GM10266 (cell line): ENCODE results near the gene CSMD2.

Experiments used
- DNase-seq: peaks from one replicate; pipeline ENCODE4 v3.0.0; 2012; ENCODE audit errors: extremely low spot score
- TF ChIP-seq, protein P1 (sequence below): IDR thresholded peaks from 2 replicates; pipeline ENCODE4 v1.5.1; 2012; ENCODE audit warnings: mild to moderate bottlenecking, low read depth; ENCODE audit not compliant: control insufficient read depth, insufficient read depth; ENCODE audit errors: missing control alignments

The CSMD2 gene

DNA sequence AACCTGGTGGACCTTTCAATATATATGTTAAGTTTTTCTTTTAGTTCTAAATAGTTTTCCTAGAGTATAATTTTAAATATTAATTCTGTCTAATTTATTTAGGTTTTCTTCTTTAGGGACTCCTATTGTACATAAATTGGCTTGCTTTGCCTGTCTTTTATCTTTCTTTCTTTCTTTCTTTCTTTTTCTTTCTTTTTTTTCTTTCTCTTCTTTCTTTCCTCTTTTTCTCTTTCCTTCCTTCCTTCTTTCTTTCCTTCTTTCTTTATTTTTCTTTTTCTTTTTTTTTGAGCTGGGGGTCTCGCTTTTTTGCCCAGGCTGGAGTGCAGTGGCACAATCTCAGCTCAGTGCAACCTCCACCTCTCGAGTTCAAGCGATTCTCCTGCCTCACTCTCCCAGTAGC lies 657.4 kb downstream of the CSMD2 start:
- TF ChIP-seq, protein P1, sequence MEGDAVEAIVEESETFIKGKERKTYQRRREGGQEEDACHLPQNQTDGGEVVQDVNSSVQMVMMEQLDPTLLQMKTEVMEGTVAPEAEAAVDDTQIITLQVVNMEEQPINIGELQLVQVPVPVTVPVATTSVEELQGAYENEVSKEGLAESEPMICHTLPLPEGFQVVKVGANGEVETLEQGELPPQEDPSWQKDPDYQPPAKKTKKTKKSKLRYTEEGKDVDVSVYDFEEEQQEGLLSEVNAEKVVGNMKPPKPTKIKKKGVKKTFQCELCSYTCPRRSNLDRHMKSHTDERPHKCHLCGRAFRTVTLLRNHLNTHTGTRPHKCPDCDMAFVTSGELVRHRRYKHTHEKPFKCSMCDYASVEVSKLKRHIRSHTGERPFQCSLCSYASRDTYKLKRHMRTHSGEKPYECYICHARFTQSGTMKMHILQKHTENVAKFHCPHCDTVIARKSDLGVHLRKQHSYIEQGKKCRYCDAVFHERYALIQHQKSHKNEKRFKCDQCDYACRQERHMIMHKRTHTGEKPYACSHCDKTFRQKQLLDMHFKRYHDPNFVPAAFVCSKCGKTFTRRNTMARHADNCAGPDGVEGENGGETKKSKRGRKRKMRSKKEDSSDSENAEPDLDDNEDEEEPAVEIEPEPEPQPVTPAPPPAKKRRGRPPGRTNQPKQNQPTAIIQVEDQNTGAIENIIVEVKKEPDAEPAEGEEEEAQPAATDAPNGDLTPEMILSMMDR: no peak
- no peak for DNase-seq

- TF ChIP-seq, protein P1: no peak
- no peak for DNase-seq
Measured at GRCh38 chr1:33503506-33503905, 661.5 kb downstream of the CSMD2 start.

DNA sequence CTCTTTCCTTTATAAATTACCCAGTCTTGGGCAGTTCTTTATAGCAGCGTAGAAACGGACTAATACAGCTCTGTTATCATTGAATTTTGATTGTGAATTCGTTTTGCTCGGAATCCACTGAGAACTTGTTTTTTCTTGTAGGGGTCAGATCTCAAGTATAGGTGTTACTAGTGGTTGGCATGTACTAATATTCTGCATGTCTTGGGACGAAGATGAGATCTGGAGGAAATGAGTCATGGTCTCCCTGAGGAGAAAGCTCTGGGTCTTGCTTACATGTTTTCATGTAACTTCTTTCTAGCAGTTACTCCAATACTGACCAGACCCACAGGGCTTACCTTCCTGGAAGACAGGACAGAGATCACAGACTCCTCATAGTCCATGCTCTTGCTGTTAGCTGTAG lies 662.3 kb downstream of the CSMD2 start:
- TF ChIP-seq, protein P1: no peak
- DNase-seq: no peak

GRCh38 chr1:33501774-33502173 lies 663.3 kb downstream of the CSMD2 start:
- TF ChIP-seq, protein P1: no peak
- no peak for DNase-seq

GRCh38 chr1:33501309-33501708 lies 663.7 kb downstream of the CSMD2 start:
- TF ChIP-seq, protein P1: no peak
- no peak for DNase-seq

DNA sequence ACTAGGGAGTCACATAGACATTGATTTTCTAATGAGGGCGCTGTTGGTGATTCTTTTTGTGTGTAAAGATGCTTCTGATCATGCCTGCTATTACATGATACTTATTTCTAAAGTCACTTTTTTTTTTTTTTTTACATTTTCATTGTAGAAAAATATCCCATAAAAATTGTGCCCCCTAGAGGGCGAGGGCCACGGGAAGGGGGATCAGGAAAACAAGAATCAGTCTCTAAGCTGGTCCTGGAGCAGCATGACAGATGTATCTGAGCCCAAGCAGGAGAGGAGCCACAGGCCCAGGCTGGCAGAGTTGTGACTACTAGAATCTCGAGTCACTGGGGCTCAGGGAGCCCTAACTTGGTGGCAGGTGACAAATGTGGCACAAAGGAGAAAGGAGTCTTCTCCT lies 664.5 kb downstream of the CSMD2 start:
- TF ChIP-seq, protein P1: no peak
- DNase-seq: no peak

DNA sequence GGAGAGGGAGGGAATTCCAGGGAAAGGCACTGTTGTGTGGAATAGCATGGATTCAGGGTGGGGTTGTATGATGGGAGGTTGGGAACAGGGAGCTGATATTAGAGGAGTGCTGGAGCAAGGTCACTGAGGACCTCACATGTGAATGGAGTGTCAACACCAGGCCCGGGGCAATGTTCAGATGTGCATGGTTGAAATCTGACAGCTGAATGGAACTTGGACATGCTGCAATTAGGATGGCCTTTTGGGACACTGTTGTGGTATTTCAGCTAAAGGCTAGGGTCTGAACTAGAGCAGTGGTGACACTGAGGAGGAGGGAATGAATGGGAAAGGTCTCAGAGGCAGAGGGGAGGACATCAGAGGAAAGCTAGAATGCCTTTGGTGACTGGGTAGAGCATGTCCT lies 667.6 kb downstream of the CSMD2 start:
- DNase-seq: no peak
- TF ChIP-seq, protein P1: no peak
